Urothelium cell line (cell line): Measurements from ENCODE around the gene CHRM2.

Experiments
- DNase-seq: peaks from one replicate; pipeline ENCODE4 v3.0.0; 2011; ENCODE audit warnings: low spot score, mixed read lengths
- FAIRE-seq: peaks from 2 replicates; lab custom pipeline; 2011; peaks lifted over from hg19 to GRCh38; lab: Jason Lieb, UNC

CHRM2 gene

GRCh38 chr7:137017221-137017620 is 148.8 kb downstream of the CHRM2 start:
- no peak for DNase-seq
- no peak for FAIRE-seq

GRCh38 chr7:137018468-137018867 is 150.0 kb downstream of the CHRM2 start:
- no peak for FAIRE-seq
- DNase-seq, result no peak

- no peak for DNase-seq
- FAIRE-seq, result no peak
Observed at GRCh38 chr7:137020351-137020750, 151.9 kb downstream of the CHRM2 start.

- DNase-seq (no peak), FAIRE-seq (no peak)
Observed at GRCh38 chr7:137025469-137026175, 157.2 kb downstream of the CHRM2 start.

- no peak for FAIRE-seq
- no peak for DNase-seq
Observed at GRCh38 chr7:137026176-137026500, 157.7 kb downstream of the CHRM2 start.

DNA sequence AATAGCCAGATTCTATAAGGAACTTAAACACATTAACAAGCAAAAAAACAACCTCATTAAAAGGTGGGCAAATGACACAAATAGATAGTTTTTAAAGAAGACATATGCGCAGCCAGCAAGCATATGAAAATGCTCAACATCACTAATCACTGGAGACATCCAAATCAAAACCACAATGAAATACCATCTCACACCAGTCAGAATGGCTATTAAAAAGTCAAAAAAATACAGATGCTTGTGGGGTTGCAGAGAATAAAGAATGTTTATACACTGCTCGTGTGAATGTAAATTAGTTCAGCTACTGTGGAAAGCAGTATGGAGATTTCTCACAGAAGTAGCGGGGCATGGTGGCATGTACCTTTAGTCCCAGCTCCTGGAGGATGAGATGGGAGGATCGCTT is 164.0 kb downstream of the CHRM2 start:
- no peak for FAIRE-seq

GRCh38 chr7:137036768-137037167 is 168.3 kb downstream of the CHRM2 start:
- DNase-seq (no peak), FAIRE-seq (no peak)

More for the DNA sequence above, 164.0 kb downstream of the CHRM2 start:
- DNase-seq, result no peak

GRCh38 chr7:137038706-137039105 is 170.3 kb downstream of the CHRM2 start:
- no peak for DNase-seq
- FAIRE-seq, result no peak

DNA sequence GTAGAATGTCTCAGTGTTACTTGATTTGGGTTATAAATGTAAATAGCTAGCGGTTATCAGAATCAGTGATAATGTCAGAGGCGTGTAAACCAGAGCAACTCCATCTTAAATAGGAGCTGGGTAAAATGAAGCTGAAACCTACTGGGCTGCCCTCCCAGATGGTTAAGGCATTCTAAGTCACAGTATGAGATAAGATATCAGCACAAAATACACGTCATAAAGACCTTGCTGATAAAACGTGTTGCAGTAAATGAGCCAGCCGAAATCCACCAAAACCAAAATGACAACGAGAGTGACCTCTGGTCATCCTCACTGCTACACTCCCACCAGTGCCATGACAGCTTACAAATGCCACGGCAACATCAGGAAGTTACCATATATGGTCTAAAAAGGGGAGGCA is 172.3 kb downstream of the CHRM2 start:
- FAIRE-seq (no peak), DNase-seq (no peak)

DNA sequence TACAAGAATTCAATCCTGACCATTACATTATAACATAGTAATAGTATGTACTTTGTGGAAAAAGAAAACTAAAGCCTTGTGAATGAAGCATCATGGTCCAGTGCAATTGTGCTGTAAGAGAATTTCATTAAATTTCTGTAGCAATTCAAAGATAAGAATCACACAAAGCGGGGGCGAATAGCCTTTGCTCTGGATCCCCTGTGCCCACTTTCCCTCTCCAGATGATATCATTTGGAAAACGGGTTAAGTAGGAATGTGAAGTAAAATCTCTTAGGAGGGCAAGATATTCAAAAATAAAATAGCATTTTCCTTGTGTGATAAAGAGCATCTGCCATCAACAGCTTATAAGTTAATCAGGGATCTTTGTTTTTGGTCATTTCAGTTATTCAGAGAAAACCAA is 177.1 kb downstream of the CHRM2 start:
- FAIRE-seq, result no peak
- no peak for DNase-seq

DNA sequence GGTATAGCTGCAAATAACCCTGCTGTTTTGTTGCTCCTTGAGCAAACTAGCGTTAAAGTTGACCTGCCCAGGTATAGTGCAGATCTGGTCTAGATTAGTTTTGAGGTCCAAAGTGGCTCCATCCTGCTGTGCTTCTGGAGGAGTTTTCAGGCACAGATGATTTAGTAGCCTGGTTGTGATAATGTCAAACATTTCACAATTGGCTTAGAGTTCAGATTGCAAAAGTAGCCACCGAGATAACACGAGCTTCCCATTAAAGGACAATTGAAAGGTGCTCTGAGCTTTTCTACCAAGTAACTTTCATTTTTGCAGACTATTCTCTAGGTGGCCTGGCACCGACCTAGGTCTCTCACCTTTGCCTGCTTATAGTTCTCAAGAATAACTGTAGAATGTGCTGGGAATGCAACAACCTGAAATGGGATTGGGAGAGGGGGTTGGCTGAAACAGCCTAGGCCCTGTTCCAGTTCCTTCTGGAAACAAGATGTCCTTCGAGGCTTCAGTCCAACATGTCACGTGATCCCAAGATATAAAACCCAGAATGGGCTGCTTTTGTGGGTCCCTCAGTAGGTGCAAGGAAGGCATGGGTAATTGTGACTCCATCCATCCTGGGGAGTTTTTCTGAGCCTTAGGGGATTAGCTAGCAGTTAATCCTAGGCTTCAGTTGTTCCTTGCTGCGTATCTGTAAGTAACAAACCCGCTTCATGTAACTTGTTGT is 201.0 kb downstream of the CHRM2 start:
- DNase-seq (no peak), FAIRE-seq (no peak)
